ENCODE results near the gene KSR2.

- TF ChIP-seq CTCF (IDR thresholded peaks at IDR 0.05) = no peak
- no peak for TF ChIP-seq POLR2AphosphoS5 (IDR thresholded peaks at IDR 0.05)
Observed at GRCh38 chr12:117882603-117883184, 86.1 kb downstream of the KSR2 start.
